HG02678 (cell line): ENCODE results near the gene RASA3.

Experiments used
- ATAC-seq: cut with Tn5 transposase; IDR thresholded peaks from one replicate; pipeline ENCODE4 v1.9.1; 2021; ENCODE audit warnings: mild to moderate bottlenecking, moderate library complexity; ENCODE audit not compliant: unreplicated experiment

Gene RASA3

GRCh38 chr13:114013336-114013735 is 119.1 kb downstream of the RASA3 start:
- ATAC-seq, result no peak

DNA sequence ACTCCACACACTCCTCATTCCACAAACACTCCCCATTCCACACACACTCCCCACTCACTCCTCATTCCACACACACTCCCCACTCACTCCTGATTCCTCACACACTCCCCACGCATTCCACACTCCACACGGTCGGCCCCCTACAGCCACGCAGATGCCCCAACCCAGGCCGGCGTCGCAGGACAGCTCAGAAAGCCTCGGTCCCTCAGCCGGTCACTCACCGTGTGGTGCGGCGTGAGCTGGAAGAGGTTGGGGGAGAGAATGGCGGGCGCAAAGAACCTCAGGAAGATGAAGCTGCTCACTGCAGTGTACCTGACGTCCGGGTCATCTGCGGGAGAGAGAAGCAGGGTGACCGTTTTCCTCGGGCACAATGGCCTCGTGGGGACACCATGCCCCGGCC is 119.5 kb downstream of the RASA3 start:
- ATAC-seq, result no peak

- ATAC-seq, result no peak
Measured at GRCh38 chr13:114012141-114012540, 120.3 kb downstream of the RASA3 start.

- ATAC-seq, result no peak
Measured at GRCh38 chr13:114011226-114011625, 121.2 kb downstream of the RASA3 start.

DNA sequence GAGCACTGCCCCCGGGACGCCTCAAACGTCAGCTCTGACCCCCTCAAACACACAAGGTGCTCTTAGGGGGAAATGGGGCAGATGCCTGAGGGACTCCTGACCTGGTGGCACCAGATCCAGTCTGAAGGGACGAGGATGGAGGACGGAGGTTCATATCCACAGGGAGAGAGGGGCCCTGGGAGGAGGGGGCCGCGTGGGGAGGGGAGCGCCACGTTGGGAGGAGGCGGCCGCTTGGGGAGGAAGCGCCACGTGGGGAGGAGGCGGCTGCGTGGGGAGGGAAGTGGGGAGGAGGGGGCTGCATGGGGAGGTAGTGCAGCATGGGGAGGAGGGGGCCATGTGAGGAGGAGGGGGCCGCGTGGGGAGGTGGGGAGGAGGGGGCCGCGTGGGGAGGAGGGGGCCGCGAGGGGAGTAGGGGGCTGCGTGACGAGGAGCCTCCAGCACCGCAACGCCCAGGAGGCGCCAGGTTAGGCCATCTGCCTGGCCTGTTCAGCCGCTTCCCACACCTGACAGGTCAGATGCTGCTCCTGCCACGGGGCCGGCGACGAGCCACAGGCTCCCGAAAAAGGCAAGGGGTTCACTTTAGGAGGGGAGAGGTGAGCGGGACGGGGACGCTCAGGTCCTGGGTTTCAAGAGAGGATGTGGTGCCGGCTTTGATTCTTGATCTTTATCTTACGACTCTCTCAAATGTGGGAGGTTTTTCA is 121.9 kb downstream of the RASA3 start:
- no peak for ATAC-seq

GRCh38 chr13:114009590-114010400 is 122.6 kb downstream of the RASA3 start:
- no peak for ATAC-seq

DNA sequence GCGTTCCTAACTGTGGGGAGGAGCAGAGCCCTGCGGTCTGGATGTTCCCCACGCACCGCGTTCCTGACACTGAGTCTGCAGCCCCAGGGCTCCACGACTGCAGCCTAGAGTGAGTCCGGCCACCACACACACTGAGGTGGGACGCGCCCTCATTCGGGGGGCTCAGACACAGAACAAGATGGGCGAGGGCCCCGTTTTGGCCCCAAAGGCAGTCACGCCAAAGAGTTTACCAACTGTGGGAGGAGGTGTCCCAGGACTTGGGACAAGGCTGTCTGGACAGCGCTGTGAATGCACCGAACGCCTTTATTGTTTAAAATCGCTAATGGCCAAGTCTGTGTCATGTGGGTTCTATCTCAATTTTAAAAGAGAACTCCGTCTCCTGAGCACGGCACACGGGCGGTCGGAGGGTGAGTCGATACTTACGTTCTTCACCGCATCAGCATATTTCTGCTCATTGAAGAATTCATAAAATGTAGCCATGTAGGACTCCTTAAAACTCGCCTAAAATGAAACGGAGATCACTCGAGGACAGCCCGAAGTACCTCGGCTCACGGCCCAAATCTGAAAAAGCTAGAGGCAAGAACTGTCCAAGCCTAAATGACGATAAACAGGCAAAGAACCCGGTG is 123.3 kb downstream of the RASA3 start:
- no peak for ATAC-seq

- ATAC-seq, result no peak
Measured at GRCh38 chr13:114007566-114007965, 124.9 kb downstream of the RASA3 start.

DNA sequence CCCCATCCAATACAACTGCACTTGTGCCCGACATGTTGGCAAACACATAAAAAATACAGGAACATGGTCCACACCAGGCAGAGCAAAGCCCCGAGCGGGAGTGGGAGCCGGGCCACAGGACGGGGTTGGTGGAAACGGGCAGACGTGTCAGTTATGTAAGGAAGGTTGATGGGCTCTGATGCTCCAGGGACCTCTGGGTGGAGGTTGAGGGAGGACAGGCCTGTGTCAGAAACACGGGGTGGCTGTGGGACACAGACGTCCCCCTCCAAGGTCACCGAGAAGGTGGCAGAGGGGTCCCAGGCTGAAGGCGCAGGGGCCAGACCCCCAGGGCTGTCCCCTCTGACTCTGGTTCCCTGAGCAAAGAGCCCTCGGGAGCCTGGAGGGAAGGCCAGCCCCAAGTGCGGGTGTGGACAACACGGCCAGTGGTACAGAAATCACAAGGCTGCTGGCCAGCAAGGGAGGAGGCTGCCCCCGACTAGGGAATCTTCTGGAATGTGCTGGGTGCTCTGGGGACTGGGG is 127.2 kb downstream of the RASA3 start:
- ATAC-seq, result no peak

- no peak for ATAC-seq
Measured at GRCh38 chr13:114004420-114005205, 127.8 kb downstream of the RASA3 start.

GRCh38 chr13:114002771-114003321 is 129.6 kb downstream of the RASA3 start:
- ATAC-seq, result no peak

DNA sequence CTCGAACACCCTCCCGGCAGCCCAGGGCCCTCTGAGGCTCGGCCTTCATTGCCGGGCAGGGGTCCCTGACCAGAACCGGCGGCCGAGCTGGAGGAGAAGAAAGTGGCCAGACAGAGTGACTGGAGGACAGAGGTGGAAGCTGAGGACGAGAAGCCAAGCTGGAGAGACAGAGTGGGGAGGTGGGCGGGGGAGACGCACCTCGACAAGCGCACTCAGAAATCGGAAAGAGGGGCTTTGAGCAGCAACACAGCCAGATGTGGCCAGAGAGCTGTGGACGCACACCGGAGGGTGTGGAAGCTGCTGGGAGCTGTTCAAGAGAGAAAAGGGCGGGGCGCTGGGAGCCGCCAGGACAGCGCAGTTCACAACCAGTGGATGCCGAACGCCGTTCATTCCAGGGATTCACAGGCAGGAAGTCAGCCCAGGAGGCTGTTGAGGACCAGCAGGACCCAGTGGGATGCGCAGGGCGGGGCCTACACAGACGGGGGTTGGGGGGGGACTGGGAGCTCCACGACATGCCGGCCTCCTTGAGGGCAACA is 130.3 kb downstream of the RASA3 start:
- no peak for ATAC-seq

DNA sequence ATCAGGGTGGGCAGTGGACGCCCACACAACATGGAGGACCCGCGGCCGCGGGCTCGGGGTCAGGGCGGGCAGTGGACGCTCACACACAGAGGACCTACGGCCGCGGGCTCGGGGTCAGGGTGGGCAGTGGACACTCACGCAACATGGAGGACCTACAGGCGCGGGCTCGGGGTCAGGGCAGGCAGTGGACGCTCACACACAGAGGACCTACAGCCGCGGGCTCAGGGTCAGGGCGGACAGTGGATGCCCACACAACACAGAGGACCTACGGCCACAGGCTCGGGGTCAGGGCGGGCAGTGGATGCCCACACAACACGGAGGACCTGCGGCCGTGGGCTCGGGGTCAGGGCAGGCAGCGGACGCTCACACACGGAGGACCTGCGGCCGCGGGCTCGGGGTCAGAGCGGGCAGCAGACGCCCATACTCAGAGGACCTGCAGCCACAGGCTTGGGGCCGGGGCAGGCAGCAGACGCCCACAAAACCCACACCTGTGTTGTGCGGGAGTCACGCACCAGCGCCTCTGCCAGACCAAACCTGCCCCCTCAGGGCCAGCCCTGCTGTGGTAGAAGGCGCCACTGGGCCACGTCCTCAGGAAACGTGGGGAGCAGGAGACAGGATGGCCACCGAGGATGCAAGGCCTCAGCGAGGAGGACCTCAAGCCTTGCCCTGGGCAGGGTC is 131.0 kb downstream of the RASA3 start:
- no peak for ATAC-seq

DNA sequence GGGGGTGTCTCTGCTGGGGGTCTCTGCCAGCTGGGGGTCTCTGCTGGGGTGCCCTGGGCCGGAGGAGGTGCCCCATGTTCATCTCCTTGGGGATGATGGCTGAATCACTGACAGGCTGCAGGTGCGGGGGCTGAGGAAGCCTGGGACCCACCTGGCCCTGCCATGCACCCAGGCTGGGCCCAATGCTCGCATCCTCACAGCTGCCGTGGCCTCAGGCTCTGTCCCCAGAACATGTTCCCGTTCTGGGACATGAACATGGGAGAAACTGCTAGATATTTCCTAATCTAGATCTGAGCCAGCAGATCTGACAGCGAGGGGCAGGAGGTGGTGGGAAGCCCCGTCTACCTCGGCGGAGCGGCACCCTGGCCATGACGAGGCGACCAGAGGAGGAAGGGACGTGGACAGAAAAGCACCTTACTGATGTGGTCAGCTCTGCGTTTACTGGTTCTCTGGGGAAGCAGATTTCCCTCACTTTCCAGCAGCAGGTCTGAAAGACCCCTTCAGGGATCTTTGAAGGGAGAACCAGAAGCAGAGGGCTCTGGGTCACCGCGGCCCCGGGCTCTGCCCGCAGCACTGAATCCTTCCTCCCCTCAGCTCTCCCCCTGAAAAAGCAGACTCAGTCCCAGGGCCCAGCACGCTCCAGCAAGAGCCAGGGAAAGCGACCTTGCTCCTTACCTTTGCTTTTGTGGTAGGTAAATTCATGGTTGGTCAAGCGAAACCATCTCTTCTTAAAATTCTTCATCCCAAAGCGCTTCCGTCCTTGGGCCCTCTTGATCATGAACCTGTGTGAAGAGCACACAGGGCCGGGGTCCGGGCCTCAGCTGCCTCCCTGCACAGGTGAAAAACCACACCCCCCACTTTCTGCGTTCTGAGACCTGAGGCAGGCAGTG is 132.0 kb downstream of the RASA3 start:
- ATAC-seq, result no peak

DNA sequence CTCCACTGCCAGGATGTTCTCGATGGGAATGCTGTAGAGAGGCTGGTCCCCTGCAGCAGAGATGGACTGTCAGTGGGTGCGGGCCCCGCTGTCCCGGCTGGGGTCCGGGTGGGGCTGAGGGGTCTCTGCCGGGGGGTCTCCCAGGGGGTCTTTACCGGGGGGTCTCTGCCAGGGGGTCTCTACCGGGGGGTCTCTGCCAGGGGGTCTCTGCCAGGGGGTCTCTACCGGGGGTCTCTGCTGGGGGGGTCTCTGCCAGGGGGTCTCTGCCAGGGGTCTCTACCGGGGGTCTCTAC is 132.9 kb downstream of the RASA3 start:
- no peak for ATAC-seq

DNA sequence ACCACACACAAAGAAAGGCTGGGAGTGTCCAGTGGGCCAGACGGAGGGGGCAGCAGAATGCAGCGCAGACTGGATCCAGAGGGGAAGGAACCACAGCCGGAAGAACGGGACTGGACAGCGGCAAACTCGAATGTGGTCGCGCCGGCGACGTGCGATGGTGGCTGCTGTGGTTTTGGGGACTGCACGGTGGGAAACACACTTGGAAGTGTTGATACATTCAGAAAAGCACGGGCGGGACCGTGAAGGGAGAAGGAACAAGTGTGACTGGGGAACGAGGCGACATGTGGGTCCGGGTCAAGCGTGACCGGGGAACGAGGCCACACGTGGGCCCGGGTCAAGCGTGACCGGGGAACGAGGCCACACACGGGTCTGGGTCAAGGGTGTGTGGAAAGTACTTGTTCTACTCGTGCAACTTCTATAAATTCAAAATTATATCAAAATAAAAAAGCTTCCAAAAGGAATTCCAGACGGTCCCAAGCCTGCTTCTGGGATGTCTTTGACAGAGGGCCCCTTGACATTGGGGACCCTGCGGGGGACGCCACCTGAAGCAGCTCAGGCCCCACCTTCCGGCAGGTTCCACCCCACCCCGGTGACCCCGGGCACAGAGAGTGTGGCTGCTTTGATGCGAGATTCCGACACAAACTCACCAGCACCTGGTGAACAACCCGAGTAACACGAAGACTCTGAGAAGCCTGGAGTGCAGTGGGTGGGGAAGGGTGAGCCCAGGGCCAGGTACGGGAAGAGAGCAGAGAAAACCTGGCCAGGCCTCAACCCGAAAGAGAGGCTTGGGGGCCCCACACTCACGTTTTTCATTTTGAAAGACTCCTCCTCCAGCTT is 133.4 kb downstream of the RASA3 start:
- no peak for ATAC-seq

DNA sequence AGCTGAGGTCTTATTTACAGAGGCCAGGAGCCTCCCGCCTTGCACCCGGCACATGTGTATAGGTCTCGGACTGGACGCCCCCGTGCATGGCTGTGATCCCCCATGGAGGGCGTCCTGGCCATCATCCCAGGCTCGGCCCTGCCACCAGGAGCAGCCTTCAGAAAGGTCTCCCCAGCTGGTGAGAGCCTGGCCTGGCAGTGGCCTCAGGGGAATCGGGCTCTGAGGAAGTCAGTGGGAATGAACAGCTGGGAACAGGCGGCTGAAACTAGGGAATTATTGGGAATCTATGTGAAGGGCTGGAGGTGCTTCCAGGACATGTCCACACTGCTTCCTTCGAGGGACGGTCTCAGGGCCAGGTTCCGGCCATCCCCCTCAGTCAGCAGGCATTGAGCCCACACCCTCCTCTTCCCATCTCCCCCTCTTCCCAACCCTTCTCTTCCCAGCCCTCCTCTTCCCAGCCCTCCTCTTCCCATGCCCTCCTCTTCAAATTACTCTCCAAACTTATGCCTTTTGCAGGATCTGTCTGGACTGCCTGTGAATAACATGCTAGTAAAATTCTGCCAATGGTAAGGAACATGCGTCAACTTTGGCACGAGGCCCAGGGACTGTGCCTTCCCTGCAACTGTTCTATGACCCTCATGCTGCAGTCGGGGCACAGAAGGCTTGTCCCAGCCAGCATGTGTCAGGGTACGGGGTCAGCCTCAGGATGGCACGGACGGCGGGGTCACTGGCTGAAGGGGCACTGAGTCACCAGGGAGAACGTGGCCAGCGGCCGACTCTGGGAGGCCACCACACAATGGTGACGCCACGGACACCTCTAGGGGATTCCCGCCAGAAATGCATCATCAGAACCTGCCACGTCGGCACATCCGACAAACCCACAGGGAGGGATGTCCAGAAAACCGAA is 134.3 kb downstream of the RASA3 start:
- ATAC-seq, result no peak
